OCI-LY7 (cell line): ENCODE results near the gene ADD2.

ENCODE experiments used
- CTCF ChIP-seq: fragments of 200-600 bp; sonication (generic); conservative IDR thresholded peaks from 2 replicates; pipeline ENCODE4 v1.5.1; 2014; ENCODE audit warnings: mild to moderate bottlenecking, antibody characterized with exemption, low read length, moderate library complexity, mixed read lengths
- EZH2phosphoT487 ChIP-seq: fragments of 200-600 bp; sonication (generic); IDR thresholded peaks from 2 replicates; pipeline ENCODE4 v1.6.1; 2018; ENCODE audit warnings: low read depth, borderline replicate concordance, mild to moderate bottlenecking, mixed run types, antibody characterized with exemption, low read length, moderate library complexity, mixed read lengths

- TF ChIP-seq CTCF: no peak
- TF ChIP-seq EZH2phosphoT487: no peak
Observed at GRCh38 chr2:70744397-70744796, 23.6 kb downstream of the ADD2 start.
